NCI-H69 (cell line): ENCODE results near the gene SLITRK3.

Experiments used
- DNase-seq: peaks from one replicate; lab custom pipeline; 2025; lab: John Stamatoyannopoulos, UW

The SLITRK3 gene, protein sequence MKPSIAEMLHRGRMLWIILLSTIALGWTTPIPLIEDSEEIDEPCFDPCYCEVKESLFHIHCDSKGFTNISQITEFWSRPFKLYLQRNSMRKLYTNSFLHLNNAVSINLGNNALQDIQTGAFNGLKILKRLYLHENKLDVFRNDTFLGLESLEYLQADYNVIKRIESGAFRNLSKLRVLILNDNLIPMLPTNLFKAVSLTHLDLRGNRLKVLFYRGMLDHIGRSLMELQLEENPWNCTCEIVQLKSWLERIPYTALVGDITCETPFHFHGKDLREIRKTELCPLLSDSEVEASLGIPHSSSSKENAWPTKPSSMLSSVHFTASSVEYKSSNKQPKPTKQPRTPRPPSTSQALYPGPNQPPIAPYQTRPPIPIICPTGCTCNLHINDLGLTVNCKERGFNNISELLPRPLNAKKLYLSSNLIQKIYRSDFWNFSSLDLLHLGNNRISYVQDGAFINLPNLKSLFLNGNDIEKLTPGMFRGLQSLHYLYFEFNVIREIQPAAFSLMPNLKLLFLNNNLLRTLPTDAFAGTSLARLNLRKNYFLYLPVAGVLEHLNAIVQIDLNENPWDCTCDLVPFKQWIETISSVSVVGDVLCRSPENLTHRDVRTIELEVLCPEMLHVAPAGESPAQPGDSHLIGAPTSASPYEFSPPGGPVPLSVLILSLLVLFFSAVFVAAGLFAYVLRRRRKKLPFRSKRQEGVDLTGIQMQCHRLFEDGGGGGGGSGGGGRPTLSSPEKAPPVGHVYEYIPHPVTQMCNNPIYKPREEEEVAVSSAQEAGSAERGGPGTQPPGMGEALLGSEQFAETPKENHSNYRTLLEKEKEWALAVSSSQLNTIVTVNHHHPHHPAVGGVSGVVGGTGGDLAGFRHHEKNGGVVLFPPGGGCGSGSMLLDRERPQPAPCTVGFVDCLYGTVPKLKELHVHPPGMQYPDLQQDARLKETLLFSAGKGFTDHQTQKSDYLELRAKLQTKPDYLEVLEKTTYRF

DNA sequence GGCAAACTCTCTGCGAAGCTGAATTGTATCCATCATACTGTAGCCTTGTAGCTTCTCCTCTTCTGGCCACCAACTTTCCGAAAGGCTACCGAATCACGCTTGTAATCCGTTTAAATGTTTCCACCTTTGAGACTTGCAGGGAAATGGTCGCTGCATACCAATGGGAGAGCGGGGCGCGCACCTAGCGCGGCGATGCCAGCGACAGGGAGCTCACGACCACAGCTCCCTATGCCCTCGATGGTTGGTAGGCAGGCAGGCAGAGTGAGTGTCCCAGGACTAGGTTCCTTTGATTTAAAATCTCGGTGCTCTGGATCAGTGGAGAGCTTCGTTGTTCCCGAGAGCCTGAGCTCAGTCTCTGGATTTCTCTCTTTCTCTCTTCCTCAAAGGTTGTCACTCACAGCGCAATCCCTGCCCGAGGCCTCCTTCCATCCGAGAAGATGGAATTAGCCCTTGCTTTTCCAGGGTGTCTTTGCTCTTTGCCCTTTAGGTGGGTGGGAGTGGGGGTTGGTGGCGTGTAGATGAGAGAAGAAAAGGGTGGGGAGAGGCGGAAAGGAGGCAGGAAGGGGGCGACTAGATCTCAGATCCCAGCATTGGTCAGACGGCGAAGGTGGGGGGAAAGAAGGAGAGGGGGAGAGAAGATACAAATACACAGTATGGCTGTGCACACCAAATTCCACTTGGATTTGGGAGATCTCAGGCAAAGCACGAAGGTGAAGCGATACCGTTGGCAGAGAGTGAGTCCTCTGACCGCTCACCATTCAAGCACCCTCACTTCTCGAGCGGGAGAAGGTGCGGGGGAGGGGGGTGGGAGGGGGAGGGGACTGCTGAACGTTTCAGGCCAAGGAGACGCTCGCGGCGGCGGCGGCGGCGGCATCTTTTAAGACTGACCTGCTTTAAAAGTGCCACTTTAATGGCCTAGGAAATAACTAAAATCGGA, at the start of gene SLITRK3:
Gene SLITRK3, minus strand, starts transcription at position 745 of the 937 bp plus-strand sequence. CDS start 5,554 bp downstream, outside the sequence.
- DNase-seq: peak; percentile 65

DNA sequence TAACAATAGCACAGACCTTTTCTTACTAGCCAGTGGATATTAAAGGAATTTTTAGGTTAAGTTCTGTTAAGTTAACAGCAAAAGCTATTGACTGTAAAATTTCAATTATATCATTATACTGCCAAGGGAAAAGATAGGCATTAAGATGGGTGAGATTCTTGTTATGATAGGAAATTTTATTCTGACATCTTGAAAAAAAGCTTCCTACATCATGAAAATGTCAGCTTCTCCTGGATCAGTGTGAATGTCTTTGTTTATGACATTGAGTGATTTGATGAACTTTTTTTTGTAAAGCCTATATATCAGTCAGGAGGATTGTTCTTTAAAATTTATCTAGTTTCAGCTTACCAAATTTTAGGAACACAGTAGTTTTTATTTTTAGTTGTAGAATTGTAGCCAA, 47.4 kb upstream of the SLITRK3 start:
- no peak for DNase-seq

DNA sequence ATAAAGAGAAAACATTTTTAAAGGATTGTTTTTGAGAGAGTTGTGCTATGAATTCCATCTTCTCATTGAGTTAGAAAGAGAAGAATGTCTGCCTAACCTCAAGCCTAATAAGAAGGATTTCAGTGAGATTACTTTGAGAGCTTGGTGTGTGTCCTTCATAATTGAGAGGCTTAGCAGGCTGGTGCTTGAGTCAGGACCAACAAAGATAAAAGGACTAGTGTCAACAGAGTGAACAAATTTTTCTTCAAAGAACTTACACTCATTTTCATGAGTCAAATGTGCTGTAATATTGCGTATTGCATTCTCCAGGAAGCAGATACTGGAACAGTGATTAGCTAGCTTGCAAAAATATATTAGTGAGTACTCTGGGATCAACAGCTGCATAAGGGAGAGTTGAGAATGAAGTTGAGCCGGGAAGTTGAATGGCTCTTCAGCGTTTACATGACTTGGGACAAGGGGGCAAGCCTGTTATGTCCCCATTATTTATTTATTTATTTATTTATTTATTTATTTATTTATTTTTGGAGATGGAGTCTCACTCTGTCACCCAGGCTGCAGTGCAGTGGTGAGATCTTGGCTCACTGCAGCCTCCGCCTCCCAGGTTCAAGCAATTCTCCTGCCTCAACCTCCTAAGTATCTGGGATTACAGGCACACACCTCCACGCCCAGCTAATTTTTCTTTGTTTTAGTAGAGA, 37.5 kb upstream of the SLITRK3 start:
- no peak for DNase-seq

DNA sequence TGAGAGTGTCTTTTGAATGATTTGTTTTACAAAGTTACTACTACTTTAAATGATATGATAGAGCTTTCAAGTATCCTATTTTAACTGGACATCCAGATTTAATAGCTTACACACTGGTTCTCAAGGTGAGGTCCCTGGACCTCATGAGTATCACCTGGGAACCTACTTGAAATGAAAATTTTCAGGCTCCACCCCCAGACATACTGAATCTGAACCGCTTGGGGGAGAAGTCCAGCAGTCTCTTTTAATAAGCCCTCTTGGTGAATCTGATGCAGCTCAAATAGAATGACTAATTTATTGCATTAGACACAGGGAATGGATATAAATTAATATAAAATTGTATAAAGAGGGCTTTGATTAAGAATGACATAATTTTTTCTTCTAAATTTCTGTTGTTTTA, 29.4 kb upstream of the SLITRK3 start:
- peak; percentile 5 for DNase-seq

DNA sequence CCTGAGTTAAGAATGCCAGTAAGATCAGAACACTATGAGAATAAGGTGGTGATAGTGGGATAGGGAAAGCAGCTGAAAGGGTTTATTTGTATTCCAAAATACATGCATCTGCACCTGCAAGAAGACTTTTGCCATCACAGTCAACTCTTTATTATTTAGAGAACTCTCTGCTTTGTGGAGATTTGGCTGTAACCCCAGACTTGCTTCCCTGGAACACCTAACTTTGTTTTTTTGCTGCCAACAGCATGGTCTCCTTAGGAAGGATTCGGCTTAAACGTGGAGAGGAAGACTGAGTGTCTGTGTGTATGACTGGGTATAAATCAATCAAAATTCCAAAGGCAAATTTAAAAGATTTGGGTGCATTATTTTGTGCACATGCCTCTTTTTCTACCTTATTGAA, 21.6 kb upstream of the SLITRK3 start:
- DNase-seq: no peak

DNA sequence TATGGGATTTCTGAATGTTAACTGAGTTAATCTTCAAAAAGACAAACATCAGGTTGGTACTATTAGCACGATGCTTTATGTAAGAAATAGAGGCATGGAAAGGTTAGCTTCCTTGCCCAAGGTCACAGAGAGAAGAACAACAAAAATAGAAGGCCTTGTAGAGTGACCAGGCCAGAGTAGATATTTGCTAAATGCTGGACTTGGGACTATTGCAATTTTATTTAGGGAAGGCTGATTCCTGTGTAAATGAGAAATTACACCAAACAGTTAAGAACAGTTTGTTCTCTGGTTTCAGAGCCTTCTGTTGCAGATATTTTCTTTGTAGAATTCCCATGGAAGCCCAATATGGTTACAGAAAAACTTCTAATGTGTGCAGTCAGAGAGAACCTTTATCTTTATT, 16.4 kb upstream of the SLITRK3 start:
- DNase-seq: no peak

DNA sequence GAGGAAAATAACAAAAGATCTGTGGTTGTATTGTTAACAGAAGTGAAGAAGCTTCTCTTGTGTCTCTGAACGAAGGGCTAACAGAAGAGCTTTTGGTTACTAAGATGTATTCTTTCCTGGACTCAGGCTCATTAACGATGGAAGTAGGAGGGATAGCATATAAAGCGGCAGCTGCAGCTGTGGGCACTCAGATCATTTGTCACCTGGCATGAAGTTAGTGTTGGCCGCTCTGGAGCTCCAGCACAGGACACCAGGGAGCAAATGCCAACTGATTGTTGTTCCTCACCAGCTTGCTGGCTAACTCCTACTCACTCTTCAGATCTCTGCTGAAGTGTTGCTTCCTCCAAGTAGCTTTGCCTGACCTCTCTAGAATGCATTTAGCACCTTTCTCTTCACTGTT, 15.5 kb upstream of the SLITRK3 start:
- no peak for DNase-seq

DNA sequence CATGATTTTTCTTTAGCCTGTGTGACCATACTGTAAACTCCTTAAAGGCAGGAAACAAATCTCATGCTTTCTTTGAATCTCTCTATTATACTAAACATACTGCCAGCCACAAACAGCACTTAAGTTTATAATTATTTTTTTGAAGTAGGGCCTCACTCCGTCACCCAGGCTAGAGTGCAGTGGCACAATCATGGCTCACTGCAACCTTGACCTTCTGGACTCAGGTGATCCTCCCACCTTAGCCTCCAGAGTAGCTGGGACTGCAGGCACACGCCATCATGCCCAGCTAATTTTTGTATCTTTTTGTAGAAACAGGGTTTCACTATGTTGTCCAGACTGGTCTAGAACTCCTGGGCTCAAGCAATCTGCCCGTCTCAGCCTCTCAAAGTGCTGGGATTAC, 14.5 kb upstream of the SLITRK3 start:
- no peak for DNase-seq

DNA sequence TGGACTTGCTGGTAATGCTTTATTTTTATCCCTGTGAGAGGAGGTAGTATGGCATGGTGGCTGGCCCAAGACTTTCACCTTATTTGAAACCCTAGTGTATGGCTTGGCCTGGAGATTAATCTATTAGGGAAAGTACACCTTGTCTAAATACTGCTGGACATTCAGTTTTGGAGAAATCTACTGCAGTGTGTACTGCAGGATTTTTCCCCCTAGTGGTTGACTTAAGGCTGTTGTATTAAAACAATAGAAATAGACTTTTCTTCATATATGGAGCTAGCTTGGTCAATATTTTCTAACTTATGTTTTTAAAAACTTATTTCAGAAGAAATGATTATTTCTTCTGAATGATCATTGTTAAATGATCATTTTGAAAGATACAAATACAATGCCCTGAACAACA, 13.9 kb upstream of the SLITRK3 start:
- peak; percentile 23 for DNase-seq

DNA sequence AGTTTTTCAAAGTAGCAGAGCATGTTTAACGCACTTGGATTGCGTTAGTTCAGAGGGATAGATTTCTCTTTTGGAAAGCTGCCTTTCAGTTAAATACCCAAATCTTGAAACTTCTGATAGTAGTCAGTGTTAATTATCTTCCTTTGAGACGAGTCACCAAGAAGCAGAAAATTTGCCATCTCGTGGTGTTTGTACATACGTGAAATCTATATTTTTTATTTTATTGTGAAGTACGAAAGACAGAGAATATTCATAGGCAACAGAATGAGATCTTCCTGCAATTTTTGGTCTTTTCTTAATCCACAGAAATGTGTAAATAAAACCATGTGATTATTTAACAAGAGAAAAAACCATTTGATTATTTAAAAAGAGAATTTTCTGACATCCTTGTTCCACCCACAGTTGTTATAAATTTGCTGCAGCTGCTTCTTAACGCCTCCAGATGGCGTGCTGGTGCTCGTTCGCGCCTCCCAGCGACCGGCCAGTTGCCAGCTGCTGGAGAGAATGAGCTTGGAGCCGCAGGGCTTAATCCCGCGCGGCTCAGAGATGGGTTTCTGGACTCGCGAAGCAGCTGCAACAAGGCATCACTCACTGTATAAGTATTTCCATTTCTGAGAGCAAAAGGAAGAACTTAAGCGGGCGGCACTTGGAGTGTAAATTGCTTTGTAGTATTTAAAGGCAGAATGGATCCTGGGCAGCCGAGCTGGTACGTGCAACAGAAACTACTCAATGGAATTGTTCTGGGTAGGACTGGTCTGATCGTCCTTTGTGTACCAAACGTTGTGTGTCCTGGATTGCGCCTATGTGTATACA, 10.5 kb upstream of the SLITRK3 start:
- peak; percentile 90 for DNase-seq

DNA sequence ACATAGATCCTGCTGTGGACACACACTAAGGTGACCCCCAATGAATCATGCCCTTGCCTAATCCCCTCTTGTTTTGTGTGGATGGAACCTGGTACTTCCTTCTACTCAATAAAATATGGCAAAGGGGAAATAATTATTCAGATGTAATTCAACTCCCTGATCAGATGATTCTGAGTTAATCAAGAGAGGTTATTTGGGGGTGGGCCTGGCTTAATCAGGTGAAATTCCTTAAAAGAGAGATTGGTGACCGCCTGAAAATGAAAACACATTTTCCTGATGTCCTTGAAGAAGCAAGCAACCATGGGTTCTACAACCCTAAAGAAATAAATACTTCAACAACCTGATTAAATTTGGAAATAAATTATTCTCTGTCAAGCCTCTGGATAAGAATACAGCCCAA, 8.3 kb upstream of the SLITRK3 start:
- DNase-seq: no peak

DNA sequence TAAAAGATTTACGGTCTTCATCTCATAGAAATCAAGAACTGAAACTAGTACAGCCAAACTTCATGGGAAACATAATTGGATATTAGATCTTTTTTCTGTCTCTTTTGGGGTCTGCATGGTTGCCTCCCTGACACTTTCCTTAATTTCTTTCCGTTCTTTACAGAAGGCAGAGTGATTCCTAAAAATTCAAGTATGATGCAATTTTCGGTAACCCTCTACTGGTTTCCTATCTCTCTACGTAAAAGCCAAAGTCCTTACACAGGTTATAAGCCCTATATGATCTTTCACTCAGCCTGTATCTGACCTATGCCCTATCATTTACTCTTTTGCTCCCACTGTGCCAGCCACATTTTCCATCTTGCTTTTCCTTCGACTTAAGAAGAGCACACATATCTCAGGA, 6.8 kb upstream of the SLITRK3 start:
- DNase-seq: no peak

DNA sequence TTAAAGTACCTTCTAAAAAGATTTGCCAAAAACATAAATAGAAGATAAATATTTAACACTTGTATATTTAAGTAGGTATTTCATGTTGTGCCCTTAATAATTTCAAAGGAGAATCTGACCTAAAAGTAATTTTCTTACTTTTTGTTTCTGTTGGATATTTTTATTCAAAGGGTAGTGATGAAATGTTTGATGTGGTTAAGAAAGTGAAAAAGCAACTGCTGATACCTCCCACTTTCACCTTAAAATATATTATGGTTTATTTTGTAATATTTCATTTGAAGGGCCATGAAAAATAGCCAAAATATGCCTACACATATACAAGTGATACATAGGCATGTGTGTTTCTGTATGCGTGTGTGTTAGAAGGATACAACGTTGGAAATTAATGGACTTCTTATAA, 5.8 kb upstream of the SLITRK3 start:
- no peak for DNase-seq

DNA sequence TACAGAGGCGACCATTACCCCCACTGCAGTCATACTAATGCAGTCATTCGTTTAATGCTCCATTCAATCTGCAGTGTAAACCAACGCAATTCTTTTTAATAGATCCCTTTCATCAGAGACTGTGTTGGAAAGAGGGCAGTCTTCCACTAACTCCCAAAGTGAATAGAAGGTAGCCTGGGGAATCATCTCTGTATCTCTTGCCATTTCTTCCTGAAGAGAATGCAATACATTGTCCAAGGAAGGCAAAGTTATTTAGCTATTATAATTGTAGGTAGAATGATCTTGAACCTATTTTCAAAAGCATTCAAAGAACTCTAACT, 1.3 kb upstream of the SLITRK3 start:
- DNase-seq: no peak

DNA sequence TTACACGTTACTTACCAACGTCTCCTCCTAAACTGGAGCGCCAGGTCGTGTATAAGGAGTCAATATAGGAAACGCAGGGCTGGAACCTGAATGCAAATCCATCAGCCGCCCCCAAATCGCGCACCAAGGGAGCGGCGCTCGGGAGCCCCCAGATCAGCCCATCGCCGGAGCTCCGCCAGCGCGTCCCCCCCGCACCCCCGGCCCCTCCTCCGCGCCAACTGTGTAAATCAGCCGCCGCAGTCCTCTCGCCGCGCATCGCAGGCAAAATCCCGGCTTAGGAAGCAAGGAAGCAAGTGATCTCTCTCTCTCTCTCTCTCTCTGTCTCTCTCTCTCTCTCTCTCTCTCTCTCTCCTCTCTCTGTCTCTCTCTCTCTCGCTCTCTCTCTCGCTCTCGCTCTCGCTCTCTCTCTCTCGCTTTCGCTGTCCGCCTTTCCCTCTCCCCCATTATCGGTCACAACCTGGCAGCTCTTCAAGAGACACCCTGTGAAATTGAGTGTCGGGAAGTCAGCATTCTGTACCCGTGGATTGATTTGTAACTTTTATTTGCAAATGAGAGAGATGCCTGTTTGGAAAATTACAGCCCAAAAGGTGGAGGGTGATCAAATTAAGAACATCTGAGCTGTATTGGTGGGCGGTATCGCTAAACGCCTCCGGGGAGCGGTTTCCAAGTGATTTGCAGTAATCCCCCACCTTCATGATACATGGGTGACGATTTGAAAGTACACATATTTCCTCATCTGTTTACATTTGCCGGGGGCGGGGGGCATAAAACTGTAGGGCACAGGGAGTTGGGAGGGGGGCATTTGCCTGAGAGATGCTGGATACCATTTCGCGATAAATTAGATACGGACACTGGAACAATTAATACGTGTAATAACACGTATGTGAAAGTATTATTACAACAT, 645 bp upstream of the SLITRK3 start:
- DNase-seq: peak; percentile 73

DNA sequence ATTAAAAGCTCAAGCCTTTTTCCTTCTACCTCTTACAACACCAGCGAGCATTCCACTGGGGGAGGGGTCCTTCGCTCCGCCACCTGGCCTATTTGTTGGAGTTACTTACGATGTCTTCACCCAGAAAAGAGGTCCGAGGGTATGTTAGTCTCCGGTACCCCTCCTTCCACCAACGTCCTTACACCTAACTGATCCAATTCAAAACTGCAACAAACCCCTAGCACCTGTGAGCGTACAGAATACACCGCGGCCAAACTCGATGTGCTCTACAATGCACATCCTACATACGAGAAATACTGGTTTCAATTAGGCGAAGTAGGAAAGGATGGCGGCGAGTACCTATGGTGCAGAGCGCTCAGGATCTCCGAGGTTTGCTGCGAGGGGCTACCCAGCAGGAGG, 944 bp downstream of the SLITRK3 start:
- DNase-seq: peak; percentile 52

DNA sequence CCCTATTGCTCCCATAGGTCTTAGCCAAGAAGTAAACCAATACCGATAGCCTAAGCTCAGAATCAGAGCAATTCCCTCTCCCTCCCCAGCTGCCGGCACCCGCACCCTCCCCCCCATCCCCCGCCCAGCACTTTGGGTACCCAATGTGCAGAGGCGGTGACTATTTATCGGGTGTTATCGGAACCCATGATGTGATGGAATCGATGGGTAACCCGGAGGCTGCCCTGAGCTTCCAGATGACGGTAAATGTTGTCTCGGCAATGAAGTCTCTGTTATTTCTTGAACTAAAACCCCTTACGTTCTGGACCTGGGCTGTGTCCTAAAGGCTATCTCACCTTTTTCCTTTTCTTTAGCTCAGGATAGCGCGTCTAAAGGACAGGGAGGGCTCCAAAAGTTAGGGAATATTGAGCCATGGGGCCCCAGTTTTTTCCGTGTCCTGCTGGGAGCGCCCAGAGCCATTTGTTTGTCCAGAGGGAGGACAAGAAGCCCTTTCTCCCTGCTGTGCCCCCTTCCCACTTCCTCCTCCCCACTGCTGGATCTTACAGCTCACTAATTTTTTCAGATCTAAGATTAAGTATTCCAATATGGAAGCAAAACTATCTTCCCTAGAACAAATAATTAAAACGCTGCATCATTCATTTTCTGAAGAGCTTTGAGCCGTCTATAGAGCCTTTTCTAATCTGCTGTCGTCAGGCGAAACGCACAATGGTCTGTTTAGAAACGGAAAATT, 1.5 kb downstream of the SLITRK3 start:
- DNase-seq: peak; percentile 28

DNA sequence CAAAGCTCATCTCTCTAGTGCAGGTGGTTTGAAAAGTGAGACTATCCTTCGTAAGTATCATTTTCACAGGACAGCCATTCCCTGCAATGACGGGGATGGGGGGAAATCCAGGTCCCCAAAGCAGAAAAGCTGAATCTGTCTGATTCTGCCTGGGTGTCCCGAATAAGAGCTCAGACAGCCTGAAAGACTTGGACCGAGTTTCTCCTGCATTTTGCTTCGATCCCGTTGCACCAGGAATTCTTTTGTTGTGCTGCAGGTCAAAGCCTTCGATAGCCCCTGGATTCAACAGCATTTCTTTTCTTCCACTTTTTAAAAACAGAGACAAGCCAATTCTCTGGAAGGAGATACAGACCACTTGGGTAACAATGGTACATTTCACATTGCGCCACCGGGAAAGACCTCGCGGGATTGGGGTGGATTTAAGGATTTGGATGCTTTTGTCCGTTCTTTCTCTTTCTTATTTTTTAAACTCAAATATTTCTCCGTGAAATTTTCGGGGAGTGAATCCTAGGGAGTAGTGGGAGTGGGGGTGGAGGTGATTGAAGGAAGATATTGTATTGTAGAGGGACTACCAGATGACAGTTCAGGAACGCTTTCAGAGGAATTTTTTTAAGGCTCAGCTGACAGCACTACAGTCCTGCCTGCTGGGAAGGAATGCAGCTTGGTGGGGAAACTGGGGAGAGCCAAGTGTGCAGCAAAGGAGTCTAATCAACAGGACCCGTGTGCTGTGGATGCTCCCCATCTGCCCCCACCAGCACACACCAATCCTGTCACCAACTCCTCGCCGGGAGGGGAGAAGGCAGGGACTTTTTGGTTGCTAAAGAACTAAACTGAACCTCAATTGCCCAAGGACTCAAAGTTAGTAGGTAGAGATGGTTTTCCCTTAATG, 2.6 kb downstream of the SLITRK3 start:
- peak; percentile 29 for DNase-seq
